Measurements from ENCODE around the gene MRPS21.

Gene MRPS21

DNA sequence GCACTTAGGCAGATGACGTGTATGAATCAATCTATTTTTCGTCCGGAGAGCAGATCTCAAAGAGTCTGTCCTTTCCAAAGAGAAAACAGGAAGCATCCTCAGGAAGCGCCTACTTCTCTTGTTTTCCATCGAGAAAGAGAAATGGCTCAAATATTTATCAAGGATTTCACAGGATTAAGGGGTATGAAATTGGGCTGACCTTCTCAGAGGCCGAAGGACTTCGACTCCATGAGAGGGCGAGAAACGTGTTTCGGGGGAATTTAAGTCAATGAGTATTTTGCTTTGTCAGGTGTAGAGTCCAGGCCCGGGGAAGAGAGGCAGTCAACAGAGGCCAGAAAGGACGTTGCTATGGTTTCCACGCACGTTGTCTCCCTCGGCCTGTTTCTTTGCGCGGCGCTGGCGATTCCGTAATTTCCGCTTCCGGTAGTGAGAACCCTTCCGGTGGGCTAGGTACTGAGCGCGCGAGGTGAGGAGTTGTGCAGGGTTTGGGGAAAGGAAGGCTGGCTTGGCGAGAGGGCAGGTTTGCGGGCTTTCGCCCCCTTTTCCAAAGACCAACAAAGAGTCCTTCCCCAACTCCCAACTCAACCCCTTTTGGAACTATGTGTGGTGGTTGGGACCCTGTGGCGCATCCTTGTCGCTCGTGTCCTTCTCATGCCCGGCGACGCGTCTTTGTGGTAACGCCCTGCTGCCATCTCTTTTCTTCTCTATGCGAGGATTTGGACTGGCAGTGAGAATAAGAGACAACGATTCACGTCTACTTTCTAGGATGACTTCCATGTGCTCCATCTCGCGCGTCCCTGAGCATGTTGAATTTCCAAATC, at the start of gene MRPS21:
Gene MRPS21 (plus strand): TSS at position 429 of the 821 bp plus-strand sequence. CDS start 506 bp downstream, outside the sequence.
- ATAC-seq = peak; percentile 99
- Mint-ChIP-seq H3K9me3 (no peaks in the 10 kb centered on the region), H3K4me1 (peaks cover 26% of the 10 kb centered on the region), H3K27me3 (no peaks in the 10 kb centered on the region), H3K27ac (peak within 1 kb of the TSS; percentile 95), H3K4me3 (peak within 1 kb of the TSS; percentile 92), H3K36me3 (peaks cover 25% of the 10 kb centered on the region)

GRCh38 chr1:150249936-150250335, 43.7 kb upstream of the MRPS21 start:
- no peaks in the 10 kb centered on the region for H3K9me3 Mint-ChIP-seq
- no peaks in the 10 kb centered on the region for H3K4me1 Mint-ChIP-seq
- peaks cover under 1% of the 10 kb centered on the region for H3K27me3 Mint-ChIP-seq
- H3K36me3 Mint-ChIP-seq = no peaks in the 10 kb centered on the region
- H3K4me3 Mint-ChIP-seq = no peak overlapping the region
- ATAC-seq = no peak
- no peak overlapping the region for H3K27ac Mint-ChIP-seq

DNA sequence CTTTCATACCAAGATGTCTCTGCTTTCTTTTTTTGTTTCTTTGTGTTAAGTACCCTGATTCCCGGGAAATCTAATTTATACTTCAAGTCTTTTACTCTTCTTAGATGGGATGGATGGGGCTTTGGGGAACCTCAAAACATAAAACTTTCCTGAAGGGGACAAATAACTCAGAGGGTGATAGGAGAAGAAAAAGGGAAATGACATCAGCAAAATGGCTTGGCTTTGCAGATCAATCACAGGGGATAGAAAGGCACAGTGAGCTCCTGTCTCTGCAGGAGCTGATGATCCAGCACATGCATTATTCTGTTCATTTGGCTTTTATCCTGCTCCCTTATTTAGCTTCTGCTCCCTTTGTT, 37.5 kb upstream of the MRPS21 start:
- Mint-ChIP-seq H3K27ac (peak overlapping the region; percentile 32), H3K27me3 (peaks cover 44% of the 10 kb centered on the region), H3K4me3 (peak overlapping the region; percentile 65), H3K4me1 (peaks cover 24% of the 10 kb centered on the region), H3K9me3 (no peaks in the 10 kb centered on the region), H3K36me3 (no peaks in the 10 kb centered on the region)
- no peak for ATAC-seq

DNA sequence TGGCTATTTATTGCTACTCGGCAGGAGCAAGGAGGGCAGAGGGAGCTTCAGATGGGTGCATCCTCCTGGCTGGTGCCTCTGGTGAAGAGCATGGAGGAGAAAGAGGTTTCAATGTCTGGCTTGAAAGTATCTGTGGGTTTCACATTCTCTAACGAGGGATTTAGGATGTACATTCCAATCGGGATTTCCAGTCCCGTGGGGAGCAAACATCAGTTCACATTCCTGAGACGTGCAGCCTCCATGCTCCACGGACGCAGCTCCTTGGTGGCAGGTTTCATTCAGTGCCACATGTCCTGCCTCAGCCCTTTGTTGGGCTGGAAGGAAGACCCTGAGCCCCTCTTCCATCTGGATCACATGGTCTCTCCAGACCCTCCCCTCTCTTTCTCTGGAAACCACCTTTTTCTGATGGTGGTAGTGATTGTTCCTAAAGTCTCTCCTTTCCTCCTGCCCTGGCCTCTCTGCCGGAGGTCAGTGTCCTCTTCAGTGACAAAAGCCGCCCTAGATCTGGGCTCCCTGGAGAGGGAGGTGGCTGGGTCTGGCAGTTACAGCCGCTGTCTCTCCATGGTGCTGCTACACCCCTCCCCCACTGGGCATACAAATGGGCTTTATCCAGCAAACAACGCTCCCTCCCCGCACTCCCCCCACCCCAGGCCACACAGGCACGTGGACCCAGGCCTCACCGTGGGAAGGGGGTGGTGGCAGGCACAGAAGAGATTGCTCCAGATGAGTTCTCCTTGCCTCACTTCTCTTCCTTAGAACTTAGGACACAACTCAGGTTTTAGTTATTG, 36.9 kb upstream of the MRPS21 start:
- Mint-ChIP-seq H3K27ac (peak overlapping the region; percentile 32), H3K36me3 (no peaks in the 10 kb centered on the region), H3K9me3 (no peaks in the 10 kb centered on the region), H3K27me3 (peaks cover 44% of the 10 kb centered on the region), H3K4me1 (peaks cover 24% of the 10 kb centered on the region), H3K4me3 (no peak overlapping the region)
- ATAC-seq = no peak

GRCh38 chr1:150257624-150258585, 35.8 kb upstream of the MRPS21 start, which contains the start of gene CA14:
TSS of gene CA14 (plus strand) at chr1:150257774. CDS start at chr1:150258129, 355 bp downstream.
- Mint-ChIP-seq H3K9me3 (no peaks in the 10 kb centered on the region), H3K27ac (peak within 1 kb of the TSS; percentile 18), H3K36me3 (no peaks in the 10 kb centered on the region), H3K4me3 (no peak within 1 kb of the TSS), H3K4me1 (peaks cover 24% of the 10 kb centered on the region), H3K27me3 (peaks cover 44% of the 10 kb centered on the region)
- ATAC-seq = no peak

DNA sequence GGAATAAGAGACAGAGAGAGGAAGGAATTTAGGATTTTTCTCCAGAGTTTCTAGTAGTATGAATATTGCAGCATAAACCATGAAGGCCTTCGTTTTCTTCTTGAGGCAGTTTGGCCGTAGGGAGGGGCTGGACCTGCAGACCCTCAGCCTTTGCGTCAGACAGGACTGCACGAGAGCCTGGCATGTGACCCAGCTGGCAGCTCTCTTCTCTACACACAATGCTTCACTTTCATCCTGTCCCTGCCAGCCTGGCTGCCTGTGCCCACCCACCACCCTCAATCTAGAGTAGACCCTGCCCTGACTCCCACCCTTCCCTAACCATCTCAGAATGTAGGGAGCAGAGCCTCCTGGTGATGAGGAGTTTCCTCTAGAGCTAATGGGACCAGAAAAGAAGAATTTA, 34.4 kb upstream of the MRPS21 start:
- H3K27ac Mint-ChIP-seq = no peak overlapping the region

GRCh38 chr1:150259758-150260669, 33.6 kb upstream of the MRPS21 start:
- Mint-ChIP-seq H3K4me3 (no peak overlapping the region), H3K27ac (no peak overlapping the region), H3K9me3 (no peaks in the 10 kb centered on the region), H3K36me3 (no peaks in the 10 kb centered on the region), H3K4me1 (peaks cover 24% of the 10 kb centered on the region), H3K27me3 (peaks cover 43% of the 10 kb centered on the region)
- no peak for ATAC-seq

More for the DNA sequence above, 34.4 kb upstream of the MRPS21 start:
- peaks cover 24% of the 10 kb centered on the region for H3K4me1 Mint-ChIP-seq
- no peaks in the 10 kb centered on the region for H3K9me3 Mint-ChIP-seq
- no peak overlapping the region for H3K4me3 Mint-ChIP-seq
- no peaks in the 10 kb centered on the region for H3K36me3 Mint-ChIP-seq
- ATAC-seq = no peak
- peaks cover 44% of the 10 kb centered on the region for H3K27me3 Mint-ChIP-seq

DNA sequence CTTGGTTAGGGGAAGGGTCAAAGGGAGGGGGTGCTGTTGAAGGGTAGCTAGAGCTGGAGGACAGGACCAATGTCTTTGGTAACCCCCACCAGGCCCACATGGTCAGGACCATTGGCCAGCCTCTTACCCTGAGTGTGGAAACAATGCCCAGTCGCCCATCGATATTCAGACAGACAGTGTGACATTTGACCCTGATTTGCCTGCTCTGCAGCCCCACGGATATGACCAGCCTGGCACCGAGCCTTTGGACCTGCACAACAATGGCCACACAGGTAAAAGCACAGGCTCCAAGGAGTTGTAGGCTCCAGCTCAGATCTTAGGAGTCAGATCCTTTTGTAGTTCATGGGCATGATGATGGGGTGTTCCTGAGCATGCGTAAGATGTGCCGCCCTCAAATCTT, 32.3 kb upstream of the MRPS21 start:
- Mint-ChIP-seq H3K36me3 (peaks cover 12% of the 10 kb centered on the region), H3K9me3 (no peaks in the 10 kb centered on the region), H3K4me1 (peaks cover 11% of the 10 kb centered on the region), H3K27ac (no peak overlapping the region), H3K4me3 (no peak overlapping the region), H3K27me3 (peaks cover 30% of the 10 kb centered on the region)
- ATAC-seq = no peak

- Mint-ChIP-seq H3K36me3 (peaks cover 19% of the 10 kb centered on the region), H3K4me3 (no peak overlapping the region), H3K4me1 (peaks cover 12% of the 10 kb centered on the region), H3K27me3 (peaks cover 17% of the 10 kb centered on the region), H3K9me3 (no peaks in the 10 kb centered on the region), H3K27ac (no peak overlapping the region)
- no peak for ATAC-seq
Observed at GRCh38 chr1:150262388-150263320, 31.0 kb upstream of the MRPS21 start.

GRCh38 chr1:150263549-150263948, 30.1 kb upstream of the MRPS21 start:
- Mint-ChIP-seq H3K27me3 (peaks cover 8% of the 10 kb centered on the region), H3K4me3 (no peak overlapping the region), H3K27ac (no peak overlapping the region), H3K9me3 (no peaks in the 10 kb centered on the region), H3K4me1 (peaks cover 17% of the 10 kb centered on the region), H3K36me3 (peaks cover 19% of the 10 kb centered on the region)
- no peak for ATAC-seq

DNA sequence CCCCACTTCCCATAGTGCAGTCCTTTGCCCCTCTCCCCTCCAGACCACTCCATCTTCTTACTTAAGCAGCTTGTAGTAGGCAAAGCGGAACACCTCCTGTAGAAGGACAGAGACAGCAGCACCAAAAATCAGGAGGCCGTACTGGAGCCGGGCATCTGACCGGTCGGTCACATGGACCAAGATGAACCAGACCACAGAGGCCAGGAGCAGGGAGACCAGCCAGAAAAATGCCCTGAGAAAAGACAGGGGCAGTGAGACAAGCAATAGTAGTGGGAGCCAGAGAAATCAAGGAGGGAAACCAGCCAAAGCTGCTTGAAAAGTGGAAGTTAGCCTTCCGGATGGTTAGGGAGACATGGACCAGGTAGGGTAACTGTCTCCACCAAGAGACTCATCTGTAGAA, 25.8 kb upstream of the MRPS21 start:
- no peak for ATAC-seq
- H3K36me3 Mint-ChIP-seq = peaks cover 19% of the 10 kb centered on the region
- no peaks in the 10 kb centered on the region for H3K27me3 Mint-ChIP-seq
- H3K9me3 Mint-ChIP-seq = no peaks in the 10 kb centered on the region
- peak overlapping the region; percentile 99 for H3K27ac Mint-ChIP-seq
- peaks cover 29% of the 10 kb centered on the region for H3K4me1 Mint-ChIP-seq
- peak overlapping the region; percentile 90 for H3K4me3 Mint-ChIP-seq

DNA sequence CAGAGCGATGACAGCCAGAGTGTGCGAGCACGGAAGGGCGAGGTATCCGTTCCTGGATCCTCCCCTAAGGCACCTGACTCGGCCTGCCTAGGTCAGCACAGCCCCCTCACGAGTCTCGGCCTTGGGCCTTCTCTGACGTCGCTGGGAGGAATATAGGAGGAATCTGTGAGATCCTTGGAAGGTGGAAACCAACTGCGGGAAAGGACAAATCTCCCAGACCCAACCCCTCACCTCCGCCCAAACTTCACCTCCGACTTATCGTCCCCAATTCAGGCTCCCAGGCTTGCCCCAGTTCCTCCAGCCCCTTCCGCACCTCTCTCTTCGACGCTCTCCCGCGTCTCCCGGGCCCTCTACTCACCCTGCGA, 25.3 kb upstream of the MRPS21 start:
- no peaks in the 10 kb centered on the region for H3K27me3 Mint-ChIP-seq
- peak; percentile 69 for ATAC-seq
- peaks cover 29% of the 10 kb centered on the region for H3K4me1 Mint-ChIP-seq

GRCh38 chr1:150268705-150269403, 24.8 kb upstream of the MRPS21 start, which contains the start of gene APH1A:
TSS of gene APH1A (minus strand) at chr1:150269016. CDS start at chr1:150268810, 206 bp downstream.
- peaks cover 29% of the 10 kb centered on the region for H3K4me1 Mint-ChIP-seq
- peak within 1 kb of the TSS; percentile 90 for H3K4me3 Mint-ChIP-seq
- H3K27me3 Mint-ChIP-seq = no peaks in the 10 kb centered on the region
- peak within 1 kb of the TSS; percentile 99 for H3K27ac Mint-ChIP-seq
- ATAC-seq = peak; percentile 99
- H3K36me3 Mint-ChIP-seq = peaks cover 24% of the 10 kb centered on the region
- no peaks in the 10 kb centered on the region for H3K9me3 Mint-ChIP-seq

More for the DNA sequence above, 25.3 kb upstream of the MRPS21 start:
- peak overlapping the region; percentile 99 for H3K27ac Mint-ChIP-seq
- peak overlapping the region; percentile 90 for H3K4me3 Mint-ChIP-seq
- peaks cover 19% of the 10 kb centered on the region for H3K36me3 Mint-ChIP-seq
- H3K9me3 Mint-ChIP-seq = no peaks in the 10 kb centered on the region
